HG02852 (cell line): Measurements from ENCODE around the gene ITIH1.

Experiments
- ATAC-seq: cut with Tn5 transposase; IDR thresholded peaks from one replicate; pipeline ENCODE4 v1.9.1; 2021; ENCODE audit warnings: mild to moderate bottlenecking, moderate library complexity; ENCODE audit not compliant: unreplicated experiment

ITIH1 gene

DNA sequence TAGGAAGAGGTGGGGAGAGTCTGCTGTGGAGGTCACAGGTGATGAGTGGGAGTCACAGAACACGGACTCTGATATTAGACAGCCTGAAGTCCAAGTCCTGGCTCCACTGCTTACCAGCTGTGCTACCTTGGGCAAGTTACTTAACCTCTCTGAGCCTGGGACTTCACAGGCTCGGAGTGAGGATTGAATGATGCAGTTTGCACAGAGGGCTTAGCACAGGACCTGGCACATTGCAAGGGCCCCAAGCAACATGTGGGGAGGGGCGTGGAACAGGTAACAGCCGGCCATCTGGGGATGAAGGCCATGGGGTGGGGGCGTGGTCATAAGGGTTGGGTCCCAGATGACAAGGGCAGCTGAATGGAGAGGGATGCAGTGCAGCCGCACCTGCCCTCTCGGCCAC, 12.9 kb downstream of the ITIH1 start:
- no peak for ATAC-seq

DNA sequence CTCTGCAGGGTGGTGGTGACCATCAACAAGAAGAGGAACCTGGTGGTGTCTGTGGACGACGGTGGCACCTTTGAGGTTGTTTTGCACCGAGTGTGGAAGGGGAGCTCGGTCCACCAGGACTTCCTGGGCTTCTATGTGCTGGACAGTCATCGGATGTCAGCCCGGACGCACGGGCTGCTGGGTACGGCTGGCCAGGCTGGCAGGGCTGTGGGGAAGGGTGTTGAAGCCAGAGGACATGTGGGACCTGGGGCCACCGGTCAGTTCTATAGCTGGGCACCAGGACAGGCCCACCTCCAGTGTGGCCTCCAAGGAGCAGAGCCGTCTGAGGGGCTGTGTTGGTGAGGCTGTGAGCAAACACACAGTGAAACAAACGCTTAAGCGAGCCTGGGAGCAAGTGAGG, 13.3 kb downstream of the ITIH1 start:
- no peak for ATAC-seq

DNA sequence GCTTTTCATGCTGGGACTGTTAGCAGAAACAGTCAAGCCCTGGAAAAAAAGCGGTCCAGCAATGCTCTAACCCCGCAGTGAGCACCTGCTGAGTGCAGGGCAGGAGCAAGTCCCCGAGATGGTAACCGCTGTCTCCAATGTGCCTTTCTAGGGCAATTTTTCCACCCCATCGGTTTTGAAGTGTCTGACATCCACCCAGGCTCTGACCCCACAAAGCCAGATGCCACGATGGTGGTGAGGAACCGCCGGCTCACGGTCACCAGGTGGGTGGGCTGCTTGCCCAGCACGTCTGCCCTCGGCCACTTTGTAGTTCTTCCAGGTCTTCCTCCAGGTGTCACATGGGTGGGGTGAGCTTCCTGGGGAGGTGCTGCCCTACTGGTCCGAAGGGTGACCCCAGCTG, 14.0 kb downstream of the ITIH1 start:
- ATAC-seq: no peak

DNA sequence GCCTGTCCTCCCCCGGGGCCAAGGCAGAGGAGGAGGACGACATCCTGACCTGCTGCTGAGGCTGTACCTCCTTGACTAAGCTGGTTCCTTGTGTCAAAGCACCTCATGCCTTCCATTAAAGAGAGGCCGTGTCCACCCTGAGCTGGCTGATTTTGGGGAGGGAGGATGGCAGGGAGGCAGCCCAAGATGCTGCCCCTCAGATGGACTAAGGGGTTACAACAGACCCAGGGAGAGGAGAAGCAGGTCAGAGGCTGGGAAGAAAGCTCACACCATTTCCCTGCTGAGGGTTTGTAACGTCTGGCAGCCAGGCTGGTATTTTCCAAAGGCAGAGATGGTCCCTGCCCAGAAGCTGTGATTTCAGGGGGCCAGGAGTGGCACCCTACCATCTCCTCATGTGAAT, 14.5 kb downstream of the ITIH1 start:
- no peak for ATAC-seq

DNA sequence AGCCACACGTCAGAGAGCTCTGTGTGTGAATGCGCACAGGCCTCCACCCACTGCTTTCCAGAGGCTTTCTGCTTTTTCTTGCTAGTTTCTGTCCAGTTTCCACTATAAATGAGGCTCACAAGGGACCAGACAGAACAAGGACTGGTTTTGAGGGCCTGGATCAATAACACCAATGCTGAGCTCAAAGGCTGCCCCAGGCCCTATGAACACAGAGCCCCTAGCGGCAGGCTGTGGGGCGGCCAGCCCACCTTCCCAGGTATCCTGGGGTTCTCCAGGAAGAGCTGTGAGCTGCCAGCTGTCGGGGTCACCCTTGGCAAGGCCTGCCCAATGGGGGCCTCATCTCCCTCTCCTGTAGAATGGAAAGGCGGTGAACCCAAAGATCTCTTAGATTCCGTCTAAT, 15.0 kb downstream of the ITIH1 start:
- ATAC-seq: no peak

DNA sequence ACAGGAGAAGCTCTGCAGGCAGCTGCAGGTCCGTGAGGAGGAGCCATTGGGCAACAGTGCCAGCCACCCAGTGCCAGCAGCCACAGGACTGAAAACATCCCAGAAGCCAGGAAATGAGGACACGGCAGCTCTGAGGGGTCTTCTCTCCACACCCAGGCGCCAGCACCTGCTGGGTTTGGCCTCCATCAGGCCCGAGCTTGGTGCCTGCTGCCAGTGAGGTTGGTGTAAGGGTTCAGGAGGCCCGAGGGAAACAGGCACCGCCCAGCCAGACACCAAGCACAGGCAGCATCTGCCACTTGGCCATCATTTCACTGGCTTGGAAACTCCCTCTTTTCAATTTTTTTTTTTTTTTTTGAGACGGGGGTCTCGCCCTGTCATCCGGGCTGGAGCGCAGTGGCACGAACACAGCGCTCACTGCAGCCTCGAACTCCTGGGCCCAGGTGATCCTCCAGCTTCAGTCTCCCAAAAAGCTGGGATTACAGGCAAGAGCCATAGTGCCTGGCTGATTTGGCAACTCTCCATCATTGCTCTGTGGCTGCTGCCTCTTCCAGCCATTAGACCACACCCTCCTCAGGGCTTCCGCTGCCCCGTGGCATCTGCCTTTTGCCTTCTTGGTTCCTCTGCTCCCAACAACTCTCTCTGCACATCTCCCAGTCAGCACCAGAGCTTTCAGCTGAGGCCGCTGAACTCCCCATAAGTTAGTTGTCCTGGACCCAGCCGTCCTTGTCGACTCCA, 15.7 kb downstream of the ITIH1 start:
- no peak for ATAC-seq

DNA sequence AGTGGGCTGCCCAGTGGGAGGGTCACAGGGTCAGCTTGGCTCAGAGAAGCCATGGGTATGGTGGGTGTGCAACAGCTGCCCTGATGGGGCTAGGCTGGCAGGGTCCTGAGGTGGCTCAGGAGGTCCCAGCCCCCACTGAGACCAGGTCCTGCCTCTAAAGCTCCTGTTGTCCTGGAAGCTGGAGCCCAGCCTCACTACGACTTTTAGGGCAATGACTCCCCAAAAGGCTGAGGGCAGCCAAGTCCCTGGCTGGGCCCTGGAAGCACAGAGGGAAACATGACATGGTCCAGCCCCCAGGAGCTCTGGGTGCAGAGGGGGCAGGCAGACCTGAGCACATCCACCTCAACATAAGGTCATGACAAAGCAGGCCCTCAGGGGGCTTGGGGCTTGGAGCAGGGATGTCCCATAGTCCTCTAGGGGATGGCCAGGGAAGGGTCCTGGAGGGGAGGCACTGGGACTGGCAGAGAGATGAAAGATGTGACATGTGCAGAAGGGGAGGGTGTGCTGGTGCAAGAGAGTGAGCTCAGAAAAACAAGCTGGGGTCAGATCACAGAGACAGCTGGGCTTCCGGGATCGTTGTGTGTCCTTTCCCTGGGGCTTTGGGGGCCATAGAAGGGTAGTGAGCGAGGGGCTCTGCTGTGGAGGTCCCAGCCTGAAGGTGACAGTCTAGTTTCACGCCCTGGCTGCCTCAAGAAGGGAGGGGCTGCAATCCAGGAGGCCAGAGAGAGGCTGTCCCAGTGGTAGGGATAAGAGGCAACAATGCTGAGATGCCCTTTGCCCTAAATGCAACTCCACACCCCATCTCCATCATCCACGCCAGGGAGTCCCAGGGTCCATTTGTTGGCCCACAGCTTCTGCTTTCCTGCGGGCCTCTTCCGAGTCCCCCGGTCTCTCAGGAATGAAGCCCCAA, 16.6 kb downstream of the ITIH1 start:
- ATAC-seq: no peak

DNA sequence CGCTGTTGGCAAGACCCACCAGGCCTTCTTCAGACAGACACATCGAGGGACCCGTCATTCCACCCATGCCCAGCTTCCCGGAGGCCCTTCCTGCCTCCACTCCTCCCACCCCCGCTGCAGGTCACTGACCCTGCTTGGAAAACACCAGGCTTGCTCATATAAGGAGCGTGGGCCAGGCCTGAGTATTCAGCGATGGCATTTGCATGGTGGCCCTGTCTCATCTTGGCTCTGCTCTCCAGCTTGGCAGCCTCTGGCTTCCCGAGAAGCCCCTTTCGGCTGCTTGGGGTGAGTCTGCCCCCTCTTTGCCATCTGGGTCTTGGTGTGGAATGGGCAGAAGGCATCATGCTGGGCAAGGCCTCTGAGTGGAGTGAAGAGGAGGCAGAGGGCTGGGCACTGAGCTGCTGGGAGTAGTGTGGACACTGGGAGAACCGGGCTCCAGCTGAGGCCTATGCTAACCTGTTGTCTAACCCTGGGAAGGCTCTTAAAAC, 17.3 kb downstream of the ITIH1 start, which contains the start of gene ITIH3:
Gene ITIH3, plus strand, starts transcription at position 185 of the 488 bp plus-strand sequence. Its CDS starts 8 bp downstream, at position 193.
- no peak for ATAC-seq

DNA sequence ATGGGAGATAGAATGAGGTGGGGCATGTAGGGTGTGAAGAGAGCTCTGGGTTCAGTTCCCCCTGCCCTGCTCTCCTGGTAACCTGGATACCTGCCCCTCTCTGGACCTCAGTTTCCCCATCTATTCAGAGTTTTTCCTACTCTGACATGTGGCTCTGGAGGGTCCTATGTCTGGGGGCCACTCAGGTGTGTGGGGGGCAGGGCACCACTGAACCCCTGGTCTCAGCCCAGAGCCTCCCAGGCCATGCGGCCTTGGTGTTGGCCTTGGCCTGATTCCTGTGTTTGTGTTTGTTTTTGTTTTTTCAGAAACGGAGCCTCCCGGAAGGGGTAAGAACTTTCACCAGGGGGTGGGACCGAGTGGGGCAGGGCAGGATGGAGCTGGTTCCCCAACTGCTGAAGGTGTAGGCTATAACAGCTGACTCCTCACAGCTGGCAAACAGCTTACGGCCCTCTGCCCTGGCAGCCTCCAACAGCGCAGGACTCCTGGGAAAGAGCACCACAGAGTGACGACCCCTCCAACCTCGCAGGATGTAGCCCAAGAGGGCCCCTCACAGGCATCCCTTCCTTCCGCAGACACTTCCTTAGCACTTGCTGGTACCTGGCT, 18.0 kb downstream of the ITIH1 start:
- ATAC-seq: no peak

DNA sequence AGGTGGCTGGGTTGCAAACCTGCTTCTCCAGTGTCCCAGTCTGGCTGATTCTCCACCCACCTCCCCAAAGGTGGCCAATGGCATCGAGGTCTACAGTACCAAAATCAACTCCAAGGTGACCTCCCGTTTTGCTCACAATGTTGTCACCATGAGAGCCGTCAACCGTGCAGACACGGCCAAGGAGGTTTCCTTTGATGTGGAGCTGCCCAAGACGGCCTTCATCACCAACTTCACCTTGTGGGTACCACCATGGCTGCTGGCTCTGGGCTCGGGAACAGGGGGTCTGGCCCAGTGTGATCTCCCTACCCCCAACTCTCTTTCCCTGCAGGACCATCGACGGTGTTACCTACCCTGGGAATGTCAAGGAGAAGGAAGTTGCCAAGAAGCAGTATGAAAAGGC, 19.0 kb downstream of the ITIH1 start:
- no peak for ATAC-seq

DNA sequence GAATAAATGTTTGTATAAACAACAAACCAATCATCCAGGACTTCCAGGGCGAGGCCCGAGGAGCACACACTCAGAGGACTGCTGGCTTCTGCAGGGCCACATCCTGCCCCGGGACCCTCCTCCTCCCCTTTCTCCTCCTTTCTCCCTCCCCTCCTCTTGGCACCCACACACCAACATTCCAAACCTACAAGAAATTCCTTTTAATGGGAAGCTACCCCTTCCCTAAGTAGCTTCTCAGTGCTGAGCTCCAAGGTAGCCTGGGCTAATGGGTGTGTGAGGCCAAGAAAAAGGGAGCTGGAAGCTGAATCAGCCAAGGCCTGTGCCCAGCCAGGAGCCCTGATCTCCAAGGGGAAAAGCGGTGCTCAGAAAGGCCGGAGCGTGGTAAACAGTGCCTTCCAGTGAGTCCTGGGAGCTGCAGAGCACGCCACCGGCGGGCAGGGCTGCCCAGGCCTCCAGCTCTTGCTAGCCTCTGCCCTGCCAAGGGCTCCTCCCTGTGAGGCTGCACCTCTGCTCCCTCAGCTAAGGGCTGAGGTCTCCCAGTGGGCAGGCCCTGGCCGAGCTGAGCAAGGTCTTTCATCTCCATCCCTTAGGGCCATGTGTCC, 21.1 kb downstream of the ITIH1 start:
- ATAC-seq: no peak

DNA sequence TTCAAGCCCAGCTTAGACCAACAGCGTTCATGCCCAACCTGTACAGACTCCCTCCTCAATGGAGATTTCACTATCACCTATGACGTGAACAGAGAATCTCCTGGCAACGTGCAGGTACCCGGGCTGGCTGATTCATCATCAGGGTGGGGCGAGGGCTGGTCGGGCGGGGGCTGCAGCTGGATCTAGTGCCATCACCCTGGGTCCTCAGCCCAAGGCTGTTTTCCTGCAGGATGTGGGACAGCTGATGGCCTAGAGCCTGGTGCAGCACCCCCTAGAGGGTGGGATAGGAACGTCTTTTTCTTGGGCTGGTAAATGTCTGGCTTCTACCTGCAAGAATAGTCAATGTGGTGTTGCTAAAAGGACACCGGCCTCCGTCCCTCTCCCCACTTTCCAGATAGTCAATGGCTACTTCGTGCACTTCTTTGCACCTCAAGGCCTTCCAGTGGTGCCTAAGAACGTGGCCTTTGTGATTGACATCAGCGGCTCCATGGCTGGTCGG, 21.6 kb downstream of the ITIH1 start:
- no peak for ATAC-seq

DNA sequence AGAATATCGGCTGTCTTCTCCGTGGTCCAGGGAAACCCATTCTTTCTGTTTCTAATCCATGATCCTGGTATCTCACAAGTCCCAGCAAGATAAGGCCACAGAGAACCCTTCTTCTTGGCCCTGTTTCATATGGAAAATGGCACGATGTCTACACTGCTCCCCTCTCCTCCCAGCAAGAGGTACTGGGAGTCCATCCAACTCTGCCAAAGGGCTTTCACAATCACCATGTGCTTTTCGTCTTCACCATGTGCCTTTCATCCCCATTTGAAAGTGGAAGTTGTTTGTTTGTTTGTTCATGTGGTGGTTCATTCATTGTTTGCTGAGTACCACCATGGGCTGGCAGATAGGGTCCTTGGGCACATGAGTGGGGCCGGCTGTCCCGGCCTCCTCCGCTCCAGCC, 22.7 kb downstream of the ITIH1 start:
- ATAC-seq: no peak

DNA sequence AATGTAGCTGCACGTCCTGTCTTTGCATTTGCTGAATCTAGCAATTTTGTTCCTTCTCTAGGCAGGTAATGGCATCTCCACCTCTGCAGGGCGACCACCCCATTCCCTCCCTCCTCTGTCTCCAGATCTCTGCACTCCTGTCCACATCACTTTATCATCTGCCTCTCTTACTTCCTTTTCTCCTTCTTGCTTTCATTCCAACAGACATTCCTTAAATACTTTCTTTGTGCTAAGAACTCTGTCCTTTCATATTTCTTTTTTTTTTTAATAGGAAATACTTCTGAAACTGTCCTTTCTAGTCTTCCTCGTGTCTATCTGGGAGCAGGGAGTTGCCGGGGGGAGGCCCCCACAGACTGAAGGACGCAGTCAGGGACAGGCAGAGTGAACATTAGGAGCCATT, 24.4 kb downstream of the ITIH1 start:
- ATAC-seq: no peak

DNA sequence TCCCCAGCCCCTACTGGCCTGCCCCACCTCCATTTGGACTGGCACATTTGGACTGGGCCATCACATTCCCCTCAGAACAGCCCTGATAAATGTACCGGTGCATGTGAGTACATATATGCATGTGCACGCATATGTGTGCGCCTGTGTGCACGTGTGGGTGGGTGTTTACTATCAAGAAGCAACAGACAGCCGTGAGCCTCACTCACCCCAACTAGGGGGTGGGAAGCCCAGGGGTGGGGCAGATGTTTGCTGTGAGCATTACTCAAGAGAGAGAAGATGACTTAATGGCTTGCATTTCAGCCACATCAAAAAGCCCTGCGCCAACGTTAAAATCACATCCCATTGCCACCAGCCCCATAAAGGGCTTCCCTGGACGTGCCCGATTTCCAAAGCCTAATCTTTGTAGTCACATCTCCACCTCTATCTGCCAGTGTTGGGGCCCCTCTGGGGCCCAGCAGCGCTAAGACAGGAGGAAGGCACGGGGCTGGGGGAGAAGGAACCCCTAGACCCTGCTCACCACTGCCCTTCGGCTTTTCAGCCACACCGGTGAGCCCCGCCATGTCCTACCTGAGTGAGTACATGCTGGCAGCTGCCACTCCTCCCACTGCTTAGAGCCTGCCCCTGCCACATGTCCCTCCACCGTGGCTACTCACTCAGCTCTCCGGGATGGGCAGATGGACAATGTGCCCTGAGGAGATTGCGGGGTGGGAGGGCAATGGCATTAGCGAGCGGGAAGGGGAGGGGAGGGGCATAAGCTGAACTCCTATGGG, 28.1 kb downstream of the ITIH1 start:
- no peak for ATAC-seq

DNA sequence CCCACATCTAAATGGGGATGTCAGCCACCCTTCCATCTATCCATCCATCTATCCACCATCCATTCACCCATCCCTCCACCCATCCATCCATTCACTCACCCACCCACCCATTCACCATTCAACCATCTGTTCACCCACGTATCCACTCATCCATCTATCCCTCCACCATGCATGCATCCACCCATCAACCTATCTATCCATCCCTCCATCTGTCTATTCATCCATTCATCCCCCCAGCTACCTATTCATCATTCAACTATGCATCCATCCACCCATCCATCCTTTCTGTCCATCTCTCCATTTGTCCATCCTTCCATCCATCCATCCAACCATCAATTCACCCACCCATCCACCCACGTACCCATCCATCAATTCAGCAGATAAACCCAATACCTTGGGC, 31.8 kb downstream of the ITIH1 start:
- ATAC-seq: no peak

DNA sequence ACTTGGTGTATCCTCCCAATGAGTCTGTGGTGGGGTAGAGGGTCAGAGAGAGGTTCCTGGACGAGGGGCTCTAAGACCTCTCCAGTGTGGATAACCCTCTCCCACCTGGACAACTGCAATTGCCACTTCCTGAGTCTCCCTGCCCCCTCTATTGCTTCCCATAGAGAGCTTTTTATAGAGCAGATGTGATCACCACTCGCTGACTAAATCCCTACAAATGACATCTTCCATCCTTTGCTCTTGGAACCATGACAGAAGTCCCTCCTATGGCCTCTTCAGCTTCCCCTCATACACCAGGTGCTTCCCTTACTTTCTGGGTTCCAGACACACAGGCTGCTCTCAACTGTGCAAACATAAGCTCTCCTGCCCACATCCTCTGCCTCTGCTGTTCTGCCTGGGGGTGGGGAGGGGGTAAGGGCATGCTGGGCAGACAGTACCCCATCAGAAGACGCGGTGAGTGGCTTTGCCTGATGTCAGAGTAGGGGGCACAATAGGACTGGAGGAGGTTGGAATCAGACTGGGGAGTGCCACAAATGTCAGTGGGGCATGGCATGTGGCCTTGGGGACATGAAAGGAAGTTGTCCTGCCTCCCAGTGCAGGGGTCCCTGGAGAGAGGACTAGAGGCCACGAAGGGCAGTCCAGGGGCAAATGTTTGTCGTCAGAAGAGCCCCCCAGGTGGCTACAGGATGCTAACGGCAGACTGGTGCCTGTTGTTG, 32.4 kb downstream of the ITIH1 start:
- no peak for ATAC-seq

DNA sequence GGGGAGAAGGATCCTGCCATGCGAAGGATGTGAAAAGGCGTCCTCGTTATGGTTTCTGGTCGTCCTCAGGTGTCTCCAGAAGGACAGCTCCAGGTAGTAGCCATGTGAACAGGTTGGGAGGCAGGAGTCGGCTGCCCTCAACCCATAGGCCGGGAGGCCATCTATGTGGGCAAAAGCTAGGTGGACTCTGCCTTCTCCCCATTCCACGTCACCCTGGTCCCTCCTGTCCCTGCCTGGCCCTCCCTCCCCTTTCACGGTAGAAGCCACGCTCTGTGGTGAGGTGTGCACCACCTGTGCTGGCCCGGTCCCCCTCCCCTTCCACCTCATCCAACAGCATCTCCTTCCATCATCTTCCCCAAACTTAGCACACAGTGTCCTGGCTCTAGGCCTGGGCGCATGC, 33.5 kb downstream of the ITIH1 start:
- no peak for ATAC-seq

DNA sequence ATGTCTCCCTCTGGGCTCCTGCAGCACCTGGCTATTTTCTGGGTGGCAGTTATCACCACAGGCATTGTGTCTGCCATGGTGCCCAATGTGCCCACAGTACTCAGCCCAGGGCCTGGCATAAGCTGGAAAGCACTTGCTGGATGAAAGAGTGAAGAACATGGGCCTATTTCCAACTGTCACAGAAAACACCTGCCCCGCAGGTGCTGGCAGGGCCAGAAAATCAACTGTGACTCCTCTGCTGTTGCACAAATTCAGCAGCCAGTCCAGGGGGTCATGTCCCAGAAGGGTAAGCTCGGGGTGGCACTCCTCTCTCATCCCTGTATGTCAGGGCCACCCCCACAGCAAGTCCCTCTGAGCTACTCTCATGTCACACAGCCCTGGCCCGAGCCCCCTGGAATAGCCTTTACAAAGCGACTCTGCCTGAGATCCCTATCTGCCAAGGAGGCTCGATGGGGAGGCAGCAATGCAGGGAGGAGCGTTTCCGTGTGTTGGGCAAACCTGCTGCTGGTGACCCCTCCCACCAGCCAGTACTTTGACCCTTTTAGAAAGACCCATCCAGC, 34.1 kb downstream of the ITIH1 start:
- ATAC-seq: no peak
